ENCODE data around the gene CFAP410. TPM values are rescaled to one million over a fixed set of nuclear protein-coding genes. Genes with fewer than 3 reads are reported as not detected.

Gene CFAP410
- total and polyA plus RNA-seq, 2 of the 4 experiments (the other 2 are of a cell fraction), result 3.8 to 10.3 TPM

GRCh38 chr21:44379991-44380865 is 41.0 kb upstream of the CFAP410 start:
- no peak overlapping the region for H2AFZ ChIP-seq (replicated peaks; ENCODE audit: low read length, poor library complexity)
- in situ Hi-C loops (cut with MboI; ENCODE audit: low sequenced_read_pairs), result no loop called here
- no peak overlapping the region for H2BK5ac ChIP-seq (ENCODE audit: low read depth, low read length, poor library complexity, severe bottlenecking)
- H2BK20ac ChIP-seq (ENCODE audit: low read depth, low read length), result no peak overlapping the region
- DNase-seq (no peak), ATAC-seq (ENCODE audit: low read depth) (no peak)
- peaks cover 2% of the 10 kb centered on the region for H3K27me3 ChIP-seq (ENCODE audit: control insufficient read depth, insufficient read depth, low read length)
- WGBS, 2 experiments (ENCODE audit: extremely low coverage in 2 of 2, insufficient read length in 1 of 2), result 23% methylated on average over 8 of the region's 31 CpGs; no CpG with 5 or more reads in 1 of the 2 experiments
- H3K4me1 ChIP-seq (ENCODE audit: control insufficient read depth, insufficient read depth, low read length), result no peaks in the 10 kb centered on the region
- POLR2A ChIA-PET (ENCODE audit: unreplicated experiment), result no interaction called here
- H4K8ac ChIP-seq (ENCODE audit: low read depth in 2 of 2, low read length in 2 of 2), result no peak overlapping the region
- H3K18ac ChIP-seq (ENCODE audit: low read depth, low read length), result no peak overlapping the region
- H3K79me1 ChIP-seq (ENCODE audit: low read depth in 1 of 2, low read length in 2 of 2), result no peaks in the 10 kb centered on the region
- H2AK9ac ChIP-seq (replicated peaks; ENCODE audit: low read depth, low read length, poor library complexity), result no peak overlapping the region
- intact Hi-C loops (cut with micrococcal nuclease), result no loop called here
- H3K23ac ChIP-seq (ENCODE audit: low read depth, low read length), result no peak overlapping the region
- H2AK5ac ChIP-seq (ENCODE audit: low read depth, low read length), result no peak overlapping the region
- CTCF ChIA-PET, result no interaction called here
- dilution Hi-C loops (cut with HindIII; ENCODE audit: low sequenced_read_pairs, unreplicated experiment), result no loop called here
- H4K20me1 ChIP-seq (ENCODE audit: insufficient read depth, low read length), result no peaks in the 10 kb centered on the region
- H3K4ac ChIP-seq (ENCODE audit: low read depth, low read length), result no peak overlapping the region
- H3K4me3 ChIP-seq (ENCODE audit: insufficient read depth, low read depth, low read length), result no peak overlapping the region
- H2BK15ac ChIP-seq (ENCODE audit: low read depth, low read length), result no peak overlapping the region
- H3K56ac ChIP-seq (ENCODE audit: extremely low read depth, insufficient read depth, low read length), result no peak overlapping the region
- H3K9me1 ChIP-seq (ENCODE audit: insufficient read depth, low read length), result no peaks in the 10 kb centered on the region
- H3K36me3 ChIP-seq (ENCODE audit: control insufficient read depth, insufficient read depth, low read length), result no peaks in the 10 kb centered on the region
- H3K9ac ChIP-seq (ENCODE audit: low read depth, low read length), result no peak overlapping the region
- no peak overlapping the region for H2BK120ac ChIP-seq (ENCODE audit: low read depth, low read length)
- H3K27ac ChIP-seq (ENCODE audit: insufficient read depth, low read length), result no peak overlapping the region
- H3K9me3 ChIP-seq (ENCODE audit: control insufficient read depth, insufficient read depth, low read length), result peaks cover 13% of the 10 kb centered on the region
- no peak overlapping the region for H4K5ac ChIP-seq (ENCODE audit: low read depth, low read length)
- H3K4me2 ChIP-seq (ENCODE audit: low read depth, low read length), result no peak overlapping the region
- no peak overlapping the region for H3K14ac ChIP-seq (replicated peaks; ENCODE audit: low read depth, low read length)
- no TSS peak for BruUV-seq (replicated peaks)
- H4K91ac ChIP-seq (ENCODE audit: insufficient read depth, low read depth, low read length), result no peak overlapping the region
- TF ChIP-seq CEBPB (IDR thresholded peaks at IDR 0.05; ENCODE audit: low read depth, low read length) (no peak), RCOR1 (IDR thresholded peaks at IDR 0.05; ENCODE audit: insufficient replicate concordance, low read length) (no peak), SMC3 (IDR thresholded peaks at IDR 0.05; ENCODE audit: low read depth, low read length) (no peak), FOS (IDR thresholded peaks at IDR 0.05; ENCODE audit: low read depth, low read length) (no peak), CHD1 (IDR thresholded peaks at IDR 0.05; ENCODE audit: low read depth, low read length) (no peak), ELK1 (IDR thresholded peaks at IDR 0.05; ENCODE audit: borderline replicate concordance, low read depth, low read length) (no peak), MXI1 (IDR thresholded peaks at IDR 0.05; ENCODE audit: borderline replicate concordance, low read depth, low read length) (no peak), BHLHE40 (IDR thresholded peaks at IDR 0.05; ENCODE audit: low read depth, low read length) (no peak), NFE2L2 (IDR thresholded peaks at IDR 0.05; ENCODE audit: low read depth, low read length) (no peak), RFX5 (IDR thresholded peaks at IDR 0.05; ENCODE audit: low read depth, low read length) (no peak), CTCF (conservative IDR thresholded peaks at IDR 0.05; ENCODE audit: low read depth, low read length) (no peak), POLR2A (IDR thresholded peaks at IDR 0.05; ENCODE audit: low read depth, low read length) (no peak), MAZ (IDR thresholded peaks at IDR 0.05; ENCODE audit: borderline replicate concordance, low read depth, low read length) (no peak), MAFK (IDR thresholded peaks at IDR 0.05; ENCODE audit: low read depth, low read length) (no peak), RAD21 (IDR thresholded peaks at IDR 0.05; ENCODE audit: low read length) (no peak)
